Osteocyte (in vitro differentiated cells): ENCODE data around the gene CYP2U1. TPM values are rescaled to one million over a fixed set of nuclear protein-coding genes. Genes with fewer than 3 reads are reported as not detected.
A peak's percentile ranks its signal among the peaks of the same experiment; 100 is the strongest.
"Not testable (repeated sequence)": the region's sequence is repeated elsewhere in the genome, so short reads cannot be mapped to it uniquely, and the experiment has no call there.

Experiments used
- DNase-seq: peaks from one replicate; pipeline ENCODE4 v3.0.0; 2021; ENCODE audit warnings: mixed read lengths; ENCODE audit not compliant: unreplicated experiment; ENCODE audit errors: extremely low spot score
- H3K27ac Mint-ChIP-seq: one replicate; pipeline ENCODE4 v1.8.0; 2021; ENCODE audit warnings: mild to moderate bottlenecking, mixed read lengths; ENCODE audit not compliant: unreplicated experiment
- H3K27me3 Mint-ChIP-seq: one replicate; pipeline ENCODE4 v1.8.0; 2021; ENCODE audit warnings: mixed read lengths; ENCODE audit not compliant: unreplicated experiment
- H3K36me3 Mint-ChIP-seq: one replicate; pipeline ENCODE4 v1.8.0; 2021; ENCODE audit warnings: mixed read lengths; ENCODE audit not compliant: unreplicated experiment
- H3K4me1 Mint-ChIP-seq: one replicate; pipeline ENCODE4 v1.8.0; 2021; ENCODE audit warnings: mixed read lengths; ENCODE audit not compliant: unreplicated experiment
- H3K4me3 Mint-ChIP-seq: one replicate; pipeline ENCODE4 v1.8.0; 2021; ENCODE audit warnings: mild to moderate bottlenecking, moderate library complexity, mixed read lengths; ENCODE audit not compliant: unreplicated experiment
- H3K9me3 Mint-ChIP-seq: one replicate; pipeline ENCODE4 v1.8.0; 2021; ENCODE audit warnings: mixed read lengths; ENCODE audit not compliant: unreplicated experiment
- CTCF ChIP-seq: fragments of 200-600 bp; sonication (generic); IDR thresholded peaks from 2 replicates; pipeline ENCODE4 v1.5.0; 2021; ENCODE audit warnings: antibody characterized with exemption, mild to moderate bottlenecking, moderate library complexity
- total RNA-seq: library from RNA; stranded (reverse); gene quantifications from 2 replicates; pipeline ENCODE4 v1.2.1, GENCODE V29; 2021

The CYP2U1 gene
- total RNA-seq, 1 donor from 2014 or later: 12.5 TPM

GRCh38 chr4:107917500-107917899 is 13.8 kb upstream of the CYP2U1 start:
- peaks cover 18% of the 10 kb centered on the region for H3K9me3 Mint-ChIP-seq

DNA sequence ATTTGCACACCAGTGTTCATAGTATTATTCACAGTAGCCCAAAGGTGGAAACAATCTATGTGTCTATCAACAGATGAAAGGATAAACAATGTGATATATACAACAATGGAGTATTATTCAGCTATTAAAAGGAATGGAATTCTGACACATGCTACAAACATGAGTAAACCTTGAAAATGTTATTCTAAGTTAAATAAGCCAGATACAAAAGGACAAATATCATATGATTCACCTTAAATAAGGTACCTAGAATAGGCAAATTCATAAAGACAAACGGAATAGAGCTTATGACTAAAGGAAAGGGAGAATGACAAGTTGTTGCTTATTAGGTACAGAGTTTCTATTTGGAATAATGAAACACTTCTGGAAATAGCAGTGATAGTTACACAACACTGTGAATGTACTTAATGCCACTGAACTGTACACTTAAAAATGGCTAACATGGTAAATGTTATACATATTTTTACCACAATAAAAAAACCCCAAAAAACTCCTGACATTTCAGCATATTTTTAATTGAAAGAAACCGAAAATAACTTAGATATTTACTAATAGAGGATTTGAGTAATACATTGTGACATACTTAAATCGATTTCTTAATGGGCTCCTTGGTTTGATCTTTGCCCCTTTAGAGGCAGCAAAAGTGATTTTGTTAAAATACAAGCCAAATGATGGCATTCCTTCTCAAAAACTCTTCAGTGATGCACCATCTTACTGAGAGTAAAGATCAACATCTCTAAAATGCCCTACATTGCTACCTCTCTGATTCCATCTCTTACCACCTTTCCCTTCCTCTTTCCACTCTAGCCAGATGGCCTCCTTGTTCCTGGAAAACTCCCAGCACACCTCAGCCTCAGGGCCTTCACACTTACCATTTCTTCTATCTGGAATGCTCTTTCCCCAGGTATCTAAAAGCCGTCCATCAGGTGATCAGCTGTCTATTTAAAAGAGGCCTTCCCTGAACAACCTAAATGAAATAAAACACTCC is 8.6 kb upstream of the CYP2U1 start:
- Mint-ChIP-seq H3K9me3 (peaks cover 18% of the 10 kb centered on the region), H3K36me3 (peaks cover 7% of the 10 kb centered on the region), H3K4me1 (no peaks in the 10 kb centered on the region), H3K4me3 (no peak overlapping the region), H3K27me3 (no peaks in the 10 kb centered on the region), H3K27ac (no peak overlapping the region)
- no peak for TF ChIP-seq CTCF
- no peak for DNase-seq

More at GRCh38 chr4:107917500-107917899, 13.8 kb upstream of the CYP2U1 start:
- Mint-ChIP-seq H3K4me3 (no peak overlapping the region), H3K36me3 (peaks cover 7% of the 10 kb centered on the region), H3K27me3 (no peaks in the 10 kb centered on the region), H3K27ac (no peak overlapping the region), H3K4me1 (no peaks in the 10 kb centered on the region)
- no peak for TF ChIP-seq CTCF
- no peak for DNase-seq

GRCh38 chr4:107925713-107926112 is 5.6 kb upstream of the CYP2U1 start:
- H3K4me1 Mint-ChIP-seq, H3K36me3 Mint-ChIP-seq, H3K9me3 Mint-ChIP-seq, H3K27me3 Mint-ChIP-seq, H3K27ac Mint-ChIP-seq, DNase-seq, H3K4me3 Mint-ChIP-seq: not testable (repeated sequence)

DNA sequence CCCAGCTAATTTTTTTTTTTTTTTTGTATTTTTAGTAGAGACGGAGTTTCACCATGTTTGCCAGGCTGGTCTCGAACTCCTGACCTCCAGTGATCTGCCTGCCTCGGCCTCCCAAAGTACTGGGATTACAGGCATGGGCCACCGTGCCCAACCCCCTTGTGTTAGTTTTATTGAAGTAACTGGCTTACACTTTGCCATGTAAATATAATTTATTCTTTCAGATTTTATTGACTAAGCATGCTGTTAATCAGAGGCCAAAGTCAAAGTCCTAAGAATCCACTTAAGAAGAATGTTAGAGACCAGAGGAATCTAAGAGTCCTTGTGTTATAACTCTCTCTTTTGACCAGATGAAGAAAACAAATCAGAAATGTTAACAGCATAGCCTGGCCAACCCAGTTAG is 4.5 kb upstream of the CYP2U1 start:
- H3K9me3 Mint-ChIP-seq, H3K4me1 Mint-ChIP-seq, H3K27ac Mint-ChIP-seq, DNase-seq, H3K36me3 Mint-ChIP-seq, H3K27me3 Mint-ChIP-seq, H3K4me3 Mint-ChIP-seq: not testable (repeated sequence)

DNA sequence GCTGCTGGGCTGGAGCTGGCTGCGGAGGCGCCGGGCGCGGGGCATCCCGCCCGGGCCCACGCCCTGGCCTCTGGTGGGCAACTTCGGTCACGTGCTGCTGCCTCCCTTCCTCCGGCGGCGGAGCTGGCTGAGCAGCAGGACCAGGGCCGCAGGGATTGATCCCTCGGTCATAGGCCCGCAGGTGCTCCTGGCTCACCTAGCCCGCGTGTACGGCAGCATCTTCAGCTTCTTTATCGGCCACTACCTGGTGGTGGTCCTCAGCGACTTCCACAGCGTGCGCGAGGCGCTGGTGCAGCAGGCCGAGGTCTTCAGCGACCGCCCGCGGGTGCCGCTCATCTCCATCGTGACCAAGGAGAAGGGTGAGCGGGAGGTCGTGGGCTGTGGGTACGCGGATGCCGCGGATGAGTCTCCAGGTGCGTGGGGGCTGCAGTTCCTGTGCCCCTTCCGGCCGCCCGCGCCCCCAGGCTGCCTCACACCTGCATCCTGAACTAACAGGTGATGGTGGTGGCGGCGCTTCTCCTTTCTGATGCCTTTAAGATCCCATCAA is 499 bp downstream of the CYP2U1 start:
- H3K9me3 Mint-ChIP-seq: no peaks in the 10 kb centered on the region
- no peak for DNase-seq
- H3K27ac Mint-ChIP-seq: peak overlapping the region; percentile 46
- peaks cover 6% of the 10 kb centered on the region for H3K36me3 Mint-ChIP-seq
- no peak for TF ChIP-seq CTCF
- peaks cover 13% of the 10 kb centered on the region for H3K4me1 Mint-ChIP-seq
- peak overlapping the region; percentile 76 for H3K4me3 Mint-ChIP-seq
- H3K27me3 Mint-ChIP-seq: no peaks in the 10 kb centered on the region

DNA sequence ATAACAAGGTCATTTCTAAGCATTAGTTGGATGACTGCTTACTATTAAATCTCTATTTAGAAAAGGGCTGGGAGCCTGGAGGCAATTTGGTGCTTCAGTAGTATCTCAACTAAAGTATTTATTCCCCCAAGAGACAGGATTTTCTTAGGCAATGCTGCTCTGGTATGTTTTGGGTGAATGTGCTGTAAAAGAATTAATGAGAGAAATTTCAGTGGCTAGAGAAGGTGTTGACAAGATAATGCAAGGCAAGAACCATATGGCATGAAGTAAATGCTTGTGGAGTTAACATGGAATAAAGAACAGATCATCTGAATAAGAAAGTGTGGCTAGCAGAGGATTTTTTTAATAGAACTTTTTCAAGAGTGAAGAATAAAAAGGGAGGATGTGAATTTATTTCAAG is 3.9 kb downstream of the CYP2U1 start:
- Mint-ChIP-seq H3K27me3 (no peaks in the 10 kb centered on the region), H3K4me3 (no peak overlapping the region), H3K27ac (no peak overlapping the region), H3K4me1 (peaks cover 12% of the 10 kb centered on the region), H3K9me3 (peaks cover 4% of the 10 kb centered on the region), H3K36me3 (peaks cover 13% of the 10 kb centered on the region)
- DNase-seq: no peak
- no peak for TF ChIP-seq CTCF
